GM18909 (cell line): Measurements from ENCODE around the gene SKI.
"Not testable (repeated sequence)": the region's sequence is repeated elsewhere in the genome, so short reads cannot be mapped to it uniquely, and the experiment has no call there.

Experiments
- ATAC-seq: cut with Tn5 transposase; IDR thresholded peaks from one replicate; pipeline ENCODE4 v1.9.1; 2021; ENCODE audit warnings: mild to moderate bottlenecking; ENCODE audit not compliant: unreplicated experiment, poor library complexity

SKI gene

GRCh38 chr1:2287649-2288048, 59.5 kb downstream of the SKI start:
- no peak for ATAC-seq

GRCh38 chr1:2288311-2288710, 60.2 kb downstream of the SKI start:
- no peak for ATAC-seq

- ATAC-seq: no peak
Measured at GRCh38 chr1:2288816-2289536, 60.9 kb downstream of the SKI start.

GRCh38 chr1:2289607-2290006, 61.5 kb downstream of the SKI start:
- no peak for ATAC-seq

- ATAC-seq: peak; percentile 16
Measured at GRCh38 chr1:2290171-2290578, 62.1 kb downstream of the SKI start.

- peak; percentile 59 for ATAC-seq
Measured at GRCh38 chr1:2290595-2291510, 62.7 kb downstream of the SKI start.

GRCh38 chr1:2291577-2291976, 63.5 kb downstream of the SKI start:
- no peak for ATAC-seq

GRCh38 chr1:2292725-2293450, 64.8 kb downstream of the SKI start:
- ATAC-seq: no peak

- no peak for ATAC-seq
Measured at GRCh38 chr1:2294033-2294724, 66.1 kb downstream of the SKI start.

GRCh38 chr1:2294725-2295078, 66.6 kb downstream of the SKI start:
- no peak for ATAC-seq

- ATAC-seq: no peak
Measured at GRCh38 chr1:2295526-2295925, 67.4 kb downstream of the SKI start.

- not testable (repeated sequence) for ATAC-seq
Measured at GRCh38 chr1:2296211-2296610, 68.1 kb downstream of the SKI start.

- no peak for ATAC-seq
Measured at GRCh38 chr1:2296614-2297013, 68.5 kb downstream of the SKI start.

- no peak for ATAC-seq
Measured at GRCh38 chr1:2297246-2298011, 69.3 kb downstream of the SKI start.

- ATAC-seq: no peak
Measured at GRCh38 chr1:2298685-2299084, 70.6 kb downstream of the SKI start.

GRCh38 chr1:2299131-2299627, 71.1 kb downstream of the SKI start:
- no peak for ATAC-seq

- ATAC-seq: peak; percentile 78
Measured at GRCh38 chr1:2300004-2300771, 72.1 kb downstream of the SKI start.

- peak; percentile 58 for ATAC-seq
Measured at GRCh38 chr1:2300851-2301606, 72.9 kb downstream of the SKI start.
